GM21576 (cell line): ENCODE data around the gene MRTFB.

ENCODE experiments used
- ATAC-seq: cut with Tn5 transposase; IDR thresholded peaks from one replicate; pipeline ENCODE4 v1.9.1; 2021; ENCODE audit warnings: mild to moderate bottlenecking, moderate library complexity; ENCODE audit not compliant: unreplicated experiment

The MRTFB gene

DNA sequence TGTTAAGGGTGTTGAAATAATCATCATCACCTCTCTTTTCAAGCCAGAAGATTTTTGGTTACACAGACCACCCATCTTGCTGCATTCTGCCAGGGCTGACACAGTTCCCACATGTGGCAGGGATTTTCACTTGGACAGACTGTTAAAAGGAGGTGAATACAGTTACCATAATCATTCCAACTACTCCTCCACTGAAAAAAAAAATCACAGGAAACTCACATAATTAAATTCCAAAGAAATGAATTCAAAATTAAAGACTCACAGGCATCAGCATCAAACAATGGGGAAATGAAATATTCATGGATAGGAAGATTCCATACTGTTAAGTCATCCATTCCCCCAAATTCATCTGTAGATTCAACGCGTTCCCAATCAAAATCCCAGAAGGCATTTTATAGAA is 209.4 kb downstream of the MRTFB start:
- no peak for ATAC-seq

DNA sequence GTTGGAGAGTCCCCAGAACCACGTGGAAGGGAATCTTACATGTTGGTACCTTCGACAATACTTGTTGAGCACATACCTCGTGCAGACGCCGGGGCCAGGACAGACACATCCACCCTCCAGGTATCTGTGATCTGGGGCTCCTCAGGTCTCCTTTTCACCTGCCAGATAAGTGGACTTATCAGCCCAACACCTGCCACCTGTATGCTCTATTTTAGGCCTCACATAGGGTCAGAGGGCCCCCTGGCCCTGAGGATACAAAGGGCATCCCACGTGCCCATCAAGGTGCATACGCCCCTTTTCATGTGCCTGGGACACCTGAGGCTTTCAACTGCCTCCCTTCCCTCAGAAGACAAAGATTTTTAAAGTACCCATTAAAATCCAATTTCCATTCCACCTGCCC is 212.7 kb downstream of the MRTFB start:
- no peak for ATAC-seq

DNA sequence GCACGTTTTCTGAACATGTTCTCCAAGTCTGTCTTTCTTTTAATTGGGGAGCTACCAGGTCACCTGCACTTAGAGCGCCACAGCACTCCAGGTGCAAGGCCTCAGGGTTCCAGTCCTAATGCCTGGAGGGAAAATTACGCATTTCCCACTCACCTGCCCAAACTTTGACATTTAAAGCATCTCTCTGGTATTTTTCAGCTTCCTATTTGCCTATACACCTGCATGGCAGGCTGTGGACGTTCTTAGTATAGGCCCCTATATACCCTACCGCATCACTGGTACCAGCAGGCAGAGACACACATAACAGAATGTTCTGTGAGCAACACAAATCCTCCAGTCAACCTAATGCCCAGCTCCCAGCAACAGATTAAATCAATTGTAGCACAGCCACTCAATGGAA is 213.3 kb downstream of the MRTFB start:
- ATAC-seq: no peak

DNA sequence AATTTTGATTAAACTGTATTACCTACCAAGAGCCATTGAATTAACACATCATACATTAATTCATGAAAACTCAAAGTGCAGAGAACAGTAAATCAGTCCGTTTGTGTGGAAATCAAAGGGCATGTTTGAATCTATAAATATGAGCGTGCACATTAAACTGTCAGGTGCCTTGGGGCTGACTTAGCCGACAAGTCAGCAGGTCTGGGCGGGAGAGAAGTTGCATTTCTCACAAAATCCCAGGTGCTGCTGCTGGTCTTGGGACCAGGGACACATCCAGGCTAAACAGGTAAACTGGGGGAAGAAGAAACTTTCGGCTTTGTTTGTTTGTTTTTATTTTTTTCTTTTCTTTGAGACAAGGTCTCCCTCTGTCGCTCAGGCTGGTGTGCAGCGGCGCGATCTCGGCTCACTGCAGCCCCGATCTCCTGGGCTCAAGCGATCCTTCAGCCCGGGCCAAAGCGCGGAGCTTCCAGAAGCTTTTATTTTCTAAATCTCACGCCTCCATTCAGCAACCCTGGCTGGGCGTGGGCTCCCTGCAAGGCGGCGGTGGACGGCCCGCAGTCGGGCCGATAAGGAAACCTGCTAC is 213.9 kb downstream of the MRTFB start:
- peak; percentile 34 for ATAC-seq

DNA sequence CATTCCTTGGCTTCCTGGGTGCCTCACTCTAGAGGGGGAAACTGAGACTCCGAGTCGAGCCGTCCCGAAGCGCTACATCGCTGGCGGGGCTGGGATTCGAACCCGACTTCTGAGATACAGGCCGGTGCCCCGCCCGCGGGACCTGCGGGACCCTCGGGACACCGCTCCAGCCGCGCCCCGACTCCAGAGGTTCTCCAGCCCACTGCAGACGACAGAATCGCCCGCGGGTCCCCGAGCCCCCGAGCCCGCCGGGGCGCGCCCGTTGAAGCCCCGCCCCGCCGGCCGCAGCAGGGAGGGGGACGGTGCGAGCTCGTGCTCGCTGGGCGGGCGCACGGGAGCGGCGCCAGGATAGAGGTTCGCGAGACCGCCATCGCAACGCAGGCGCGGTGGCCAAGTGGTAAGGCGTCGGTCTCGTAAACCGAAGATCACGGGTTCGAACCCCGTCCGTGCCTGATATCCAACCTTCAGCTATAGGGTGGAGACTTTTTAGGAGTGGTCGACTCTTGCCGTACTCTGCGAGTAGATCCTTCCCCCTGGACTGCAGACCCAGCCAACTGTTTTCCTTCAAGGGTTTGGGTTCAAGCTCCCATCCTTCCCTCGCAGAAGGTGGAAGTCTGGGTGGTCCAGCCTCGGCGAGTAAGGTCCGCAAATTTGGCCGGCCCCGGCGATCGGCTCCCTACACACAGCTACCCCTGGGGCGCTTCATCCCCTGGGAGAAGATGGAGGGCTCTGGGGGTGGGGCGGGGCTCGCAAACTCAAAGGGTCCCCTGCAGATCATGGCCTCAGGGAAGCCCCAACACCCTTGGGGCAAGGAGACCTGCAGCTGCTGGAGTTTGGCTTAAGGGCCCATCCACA is 214.6 kb downstream of the MRTFB start:
- peak; percentile 68 for ATAC-seq

DNA sequence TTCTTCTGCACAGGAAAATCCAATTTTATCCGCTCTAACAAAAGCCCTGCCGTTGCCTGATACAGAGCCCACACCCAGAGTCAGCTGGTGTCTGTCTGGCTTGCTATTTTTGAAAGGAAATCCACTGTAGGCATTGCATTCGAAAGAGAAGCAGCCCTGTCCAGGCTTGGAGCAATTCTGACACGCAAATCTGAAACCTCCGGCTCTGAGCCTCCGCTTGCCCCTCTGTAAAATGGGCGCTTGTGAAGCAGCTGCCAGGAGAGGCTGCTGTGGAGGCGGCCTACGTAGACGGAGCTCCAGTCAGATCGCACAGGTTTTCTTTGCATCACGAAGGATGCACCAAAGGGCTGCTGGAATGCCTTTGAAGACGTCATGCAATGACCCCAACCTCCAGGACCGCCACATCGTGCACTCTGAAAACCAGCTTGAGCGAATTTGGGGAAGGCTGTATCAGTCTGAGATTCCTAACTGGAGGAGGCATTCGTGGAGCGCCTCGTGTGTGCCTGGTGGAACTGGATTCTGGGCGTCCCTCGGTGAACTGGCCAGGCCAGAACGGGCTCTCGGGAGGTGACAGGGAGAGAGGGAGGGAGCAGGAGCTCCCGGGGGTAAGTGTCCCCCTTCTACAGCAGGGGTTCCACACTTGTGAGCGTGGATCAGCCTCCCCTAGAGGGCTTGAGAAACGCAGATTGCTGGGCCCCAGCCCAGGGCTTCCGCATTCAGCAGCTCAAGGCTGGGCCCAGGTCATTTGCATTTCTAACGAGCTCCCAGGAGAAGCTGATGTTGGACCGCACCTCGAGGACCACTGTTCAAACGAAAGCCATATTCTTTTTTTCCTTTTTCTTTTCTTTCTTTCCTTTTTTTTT is 215.5 kb downstream of the MRTFB start:
- ATAC-seq: peak; percentile 2

DNA sequence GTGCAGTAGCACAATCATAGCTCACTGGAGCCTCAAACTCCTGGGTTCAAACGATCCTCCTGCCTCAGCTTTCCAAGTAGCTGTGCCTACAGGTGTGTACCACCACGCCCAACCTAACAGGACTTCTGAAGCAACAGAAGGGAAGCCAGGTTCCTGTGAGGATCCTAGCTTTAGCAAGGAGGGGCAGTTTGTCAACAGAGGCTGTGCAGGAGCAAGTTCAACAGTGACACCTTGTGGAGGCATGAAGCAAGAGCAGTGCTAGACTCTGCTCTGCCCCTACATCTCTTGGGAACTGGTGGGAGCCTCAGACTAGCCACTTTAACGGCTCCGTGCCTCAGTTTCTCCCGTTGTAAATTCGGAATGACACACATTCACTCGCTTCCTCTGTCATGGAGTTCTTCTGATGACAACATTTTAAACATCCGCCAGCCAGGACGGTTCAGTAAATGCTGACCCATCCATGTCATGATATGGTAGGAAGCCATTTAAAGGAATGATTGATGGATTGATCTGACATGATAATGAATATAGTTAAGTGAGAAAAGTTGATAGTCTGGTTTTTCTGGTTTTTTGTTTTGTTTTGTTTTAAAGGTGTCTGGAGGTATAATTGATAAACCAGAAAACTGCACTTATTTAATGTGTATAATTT is 218.7 kb downstream of the MRTFB start:
- ATAC-seq: no peak

DNA sequence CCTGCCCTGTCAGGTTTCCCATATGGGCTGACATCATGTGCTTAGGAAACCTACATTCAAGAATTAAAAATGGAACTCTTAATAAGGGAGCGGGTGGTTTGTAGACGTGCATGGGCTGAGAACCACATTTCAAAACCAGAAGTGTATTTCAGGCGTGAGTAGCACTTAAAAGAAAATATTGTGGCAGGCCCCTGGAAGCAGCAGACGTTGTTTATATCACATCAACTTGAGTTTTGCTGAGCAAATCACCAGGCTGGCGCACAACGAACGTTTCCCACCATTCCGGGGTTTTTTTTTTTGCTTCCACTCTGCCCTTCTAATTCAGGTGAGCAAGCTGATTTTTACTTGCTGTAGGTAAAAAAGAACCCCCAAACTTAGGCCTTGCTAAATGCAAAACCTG is 220.2 kb downstream of the MRTFB start:
- ATAC-seq: no peak

DNA sequence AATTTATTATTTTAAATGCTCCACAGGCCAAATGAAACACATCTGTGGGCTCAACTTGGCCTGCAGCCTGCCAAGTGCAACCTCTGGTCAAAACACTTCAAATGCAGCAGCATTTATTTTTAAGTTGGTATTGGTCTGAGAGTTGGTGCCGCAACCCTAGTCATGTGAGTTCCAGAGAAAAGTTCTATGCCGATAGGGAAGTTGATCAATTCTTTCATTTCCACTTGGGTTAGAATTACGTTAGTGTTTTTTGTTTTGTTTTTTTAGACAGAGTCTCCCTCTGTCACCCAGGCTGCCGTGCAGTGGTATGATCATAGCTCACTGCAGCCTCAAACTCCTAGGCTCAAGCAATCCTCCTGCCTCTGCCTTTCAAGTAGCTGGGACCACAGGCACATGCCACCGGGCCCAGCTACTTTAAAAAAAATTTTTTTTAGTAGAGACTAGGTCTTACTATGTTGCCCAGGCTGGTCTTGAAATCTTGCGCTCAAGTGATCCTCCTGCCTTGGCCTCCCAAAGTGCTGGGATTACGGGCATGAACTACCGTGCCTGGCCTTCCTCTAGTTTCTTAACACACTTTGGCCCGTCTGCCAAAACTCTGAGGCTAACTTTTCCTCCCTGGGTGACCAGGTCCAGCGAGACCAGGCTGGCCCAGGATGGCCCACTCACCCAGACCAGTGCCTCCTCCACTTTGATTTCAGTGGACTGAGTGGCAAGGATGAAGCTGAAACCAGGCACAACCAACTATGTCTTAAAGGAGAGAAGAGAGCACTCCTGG is 221.1 kb downstream of the MRTFB start:
- no peak for ATAC-seq

DNA sequence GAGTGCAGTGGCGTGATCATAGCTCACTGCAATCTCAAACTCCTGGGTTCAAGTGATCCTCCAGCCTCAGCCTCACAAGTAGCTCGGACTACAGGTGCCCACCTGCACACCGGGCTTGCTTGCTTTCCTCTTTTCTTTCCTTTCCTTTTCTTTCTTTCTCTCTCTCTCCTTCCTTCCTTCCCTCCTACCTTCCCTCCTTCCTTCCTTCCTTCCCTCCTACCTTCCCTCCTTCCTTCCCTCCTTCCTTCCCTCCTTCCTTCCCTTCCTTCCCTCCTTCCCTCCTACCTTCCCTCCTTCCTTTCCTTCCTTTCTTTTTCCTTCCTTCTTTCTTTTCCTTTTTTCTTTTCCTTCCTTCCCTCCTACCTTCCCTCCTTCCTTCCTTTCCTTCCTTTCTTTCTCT is 225.5 kb downstream of the MRTFB start:
- no peak for ATAC-seq

DNA sequence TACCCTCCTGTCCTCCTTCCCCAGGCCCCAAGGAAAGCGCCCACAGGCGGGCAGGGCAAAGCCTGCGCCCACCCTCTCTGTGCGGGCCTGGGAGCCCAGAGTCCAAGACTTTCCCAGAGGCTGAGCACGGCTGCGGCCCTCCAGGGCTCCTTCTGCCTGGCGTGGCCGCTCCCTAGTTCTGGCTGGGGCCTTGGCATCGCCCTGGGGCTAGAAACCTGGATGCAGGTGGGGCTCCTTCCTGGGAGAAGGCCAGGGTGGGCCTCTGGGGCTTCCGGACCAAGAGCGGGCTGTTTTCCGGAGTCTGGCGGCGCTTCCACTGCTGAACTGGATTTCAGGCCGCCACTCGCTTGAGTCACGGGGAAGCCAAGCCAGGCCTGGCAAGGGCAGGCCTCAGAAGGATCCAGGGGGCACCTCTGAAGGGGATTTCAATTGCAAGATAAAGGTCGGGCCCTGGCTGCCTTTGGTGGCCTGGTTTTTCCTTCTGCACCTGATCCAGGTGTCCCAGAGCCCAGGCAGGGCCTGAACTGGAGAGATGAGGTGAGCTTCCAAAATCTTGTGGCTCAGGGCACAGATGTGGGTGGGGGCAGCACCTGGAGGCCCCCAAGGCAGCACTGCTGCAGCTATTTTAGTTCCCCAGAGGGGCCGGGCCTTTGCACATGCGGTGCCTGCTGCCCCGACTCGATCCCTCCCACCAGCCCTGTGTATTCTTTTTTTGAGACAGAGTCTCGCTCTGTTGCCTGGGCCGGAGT is 227.4 kb downstream of the MRTFB start:
- no peak for ATAC-seq

DNA sequence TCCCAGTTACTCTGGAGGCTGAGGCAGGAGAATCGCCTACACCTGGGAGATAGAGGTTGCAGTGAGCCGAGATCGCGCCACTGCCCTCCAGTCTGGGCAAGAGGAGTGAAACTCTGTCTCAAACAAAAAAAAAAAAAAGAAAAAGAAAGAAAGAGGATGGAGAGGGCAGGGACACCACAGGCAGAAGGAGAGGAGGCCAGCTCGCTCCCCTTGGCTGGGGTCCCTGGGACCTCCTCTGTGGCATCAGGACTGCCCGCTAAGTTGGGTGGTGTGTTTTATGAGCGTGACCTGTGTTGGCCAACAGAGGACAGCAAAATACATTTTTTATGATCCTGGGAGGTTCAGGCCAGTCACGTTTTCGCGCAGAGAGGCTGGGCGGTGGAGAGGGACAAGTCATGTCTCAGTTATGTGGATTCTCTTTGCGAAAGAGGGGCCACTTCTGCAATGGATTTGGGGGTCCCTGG is 229.6 kb downstream of the MRTFB start:
- no peak for ATAC-seq

DNA sequence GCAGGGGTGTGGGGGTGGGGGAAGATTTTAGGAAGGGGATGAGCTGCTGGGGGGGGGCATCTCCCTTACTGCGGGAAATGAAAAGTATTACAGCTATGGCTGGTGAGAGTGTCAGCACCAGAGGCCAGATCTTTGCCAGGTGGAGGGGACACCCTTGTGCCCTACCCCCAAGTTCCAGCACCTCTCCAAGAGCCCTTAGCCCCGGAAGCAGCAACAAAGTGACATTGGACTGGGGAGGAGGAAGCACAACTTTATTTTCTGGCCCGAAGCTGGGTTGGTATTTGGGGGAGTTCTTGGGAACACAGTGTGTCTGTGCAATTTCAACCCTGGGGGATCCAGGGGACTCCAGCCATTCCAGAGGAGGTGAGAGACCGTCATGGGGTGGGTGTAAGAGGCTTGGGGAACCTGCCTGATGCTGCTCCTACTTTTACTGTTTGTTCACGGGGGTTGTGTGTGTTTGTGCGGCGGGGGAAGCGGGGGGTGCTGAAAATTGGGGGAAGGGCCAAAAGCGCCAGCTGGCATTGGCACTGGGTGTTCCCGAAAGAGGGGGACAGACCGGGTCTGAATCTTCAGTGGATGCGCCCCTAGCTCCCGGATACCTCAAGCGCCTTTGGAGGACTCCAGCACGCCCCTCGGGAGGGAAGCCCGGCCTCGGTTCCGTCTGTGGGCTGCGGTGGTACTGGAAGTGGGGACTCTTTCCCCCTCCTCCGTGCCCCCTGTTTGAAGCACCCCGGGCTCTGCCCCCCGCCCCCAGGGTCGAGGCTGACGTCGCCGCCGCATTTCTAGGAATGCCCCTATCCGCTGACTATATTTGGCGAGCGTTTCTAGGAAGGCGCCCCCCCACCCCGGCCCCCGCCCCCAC is 230.3 kb downstream of the MRTFB start:
- ATAC-seq: no peak

DNA sequence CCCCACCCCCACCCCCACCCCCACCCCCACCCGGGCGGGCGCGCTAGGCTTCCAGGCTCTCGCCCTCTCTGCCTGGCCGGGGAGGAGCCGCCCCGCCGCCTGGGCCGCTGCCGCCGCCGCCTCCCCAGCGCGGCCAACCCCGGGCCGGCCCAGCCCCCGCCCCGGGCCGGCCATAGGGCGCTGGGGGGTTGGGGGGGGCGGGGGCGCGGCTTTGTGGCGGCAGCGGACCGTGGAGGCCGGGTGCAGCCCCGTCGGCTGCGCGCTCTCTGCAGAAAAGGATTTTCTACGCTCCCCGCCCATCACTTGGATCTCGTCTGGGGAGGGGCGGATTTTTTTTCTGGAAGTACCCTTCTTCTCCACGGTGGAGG is 230.9 kb downstream of the MRTFB start:
- peak; percentile 48 for ATAC-seq

DNA sequence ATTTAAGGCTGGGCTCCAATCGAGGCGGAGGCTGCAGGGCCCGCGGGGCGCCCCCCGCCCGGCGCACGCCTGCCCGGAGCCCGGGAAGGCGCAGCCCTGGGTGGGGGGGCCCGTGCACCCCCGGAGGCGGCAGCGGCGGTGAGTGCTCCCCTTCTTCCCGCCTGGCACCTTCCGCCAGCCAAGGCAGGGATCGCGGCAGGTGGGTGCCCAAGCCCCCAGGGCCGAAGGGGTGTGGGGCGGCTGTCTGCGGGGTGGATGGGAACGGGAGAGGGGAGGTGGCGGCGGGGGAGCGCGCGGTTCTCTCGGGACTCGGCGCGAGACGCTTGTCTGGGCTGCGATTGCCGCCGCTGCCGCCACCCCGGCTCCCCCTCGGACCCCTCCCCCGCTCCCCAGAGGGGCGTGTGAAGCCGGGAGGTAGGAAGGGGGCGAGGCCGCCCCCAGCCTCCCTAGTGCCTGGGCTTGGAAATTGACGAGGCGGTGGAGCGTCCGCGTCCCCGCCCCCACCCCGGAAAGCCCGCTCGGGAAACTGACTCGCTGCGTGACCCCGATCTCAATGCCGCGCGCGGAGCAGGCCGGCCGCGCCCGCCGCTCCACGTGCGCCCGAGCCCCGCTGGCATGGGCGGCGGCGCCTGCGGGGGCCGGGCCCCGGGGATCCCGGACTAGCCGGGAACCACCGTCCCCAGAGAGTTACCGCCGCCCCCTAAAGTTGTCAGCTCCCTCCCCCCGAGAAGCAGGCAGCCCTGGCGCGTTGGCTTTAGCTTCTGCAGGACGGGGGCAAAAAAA is 231.5 kb downstream of the MRTFB start:
- ATAC-seq: peak; percentile 24

DNA sequence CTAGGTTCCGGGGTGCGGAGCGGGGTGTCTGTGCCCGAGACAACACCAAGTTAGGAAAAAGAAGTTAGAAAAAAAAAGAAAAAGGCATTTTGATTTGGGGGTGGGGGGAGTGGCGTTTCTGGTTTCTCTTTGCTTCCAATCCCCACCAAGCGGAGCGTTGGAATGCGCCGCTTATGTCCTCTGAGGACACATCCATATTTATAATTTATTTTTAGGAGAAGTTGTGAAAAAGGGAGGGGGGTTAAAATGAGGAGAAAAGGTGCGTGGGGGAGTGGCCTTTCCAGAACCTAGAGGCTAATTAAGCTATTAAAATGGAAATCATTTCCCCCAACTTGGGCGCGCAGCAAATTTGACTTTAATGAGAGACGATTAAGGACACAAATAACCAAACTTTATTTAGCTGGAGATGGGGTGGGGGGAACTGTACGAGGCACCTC is 232.1 kb downstream of the MRTFB start:
- ATAC-seq: no peak

DNA sequence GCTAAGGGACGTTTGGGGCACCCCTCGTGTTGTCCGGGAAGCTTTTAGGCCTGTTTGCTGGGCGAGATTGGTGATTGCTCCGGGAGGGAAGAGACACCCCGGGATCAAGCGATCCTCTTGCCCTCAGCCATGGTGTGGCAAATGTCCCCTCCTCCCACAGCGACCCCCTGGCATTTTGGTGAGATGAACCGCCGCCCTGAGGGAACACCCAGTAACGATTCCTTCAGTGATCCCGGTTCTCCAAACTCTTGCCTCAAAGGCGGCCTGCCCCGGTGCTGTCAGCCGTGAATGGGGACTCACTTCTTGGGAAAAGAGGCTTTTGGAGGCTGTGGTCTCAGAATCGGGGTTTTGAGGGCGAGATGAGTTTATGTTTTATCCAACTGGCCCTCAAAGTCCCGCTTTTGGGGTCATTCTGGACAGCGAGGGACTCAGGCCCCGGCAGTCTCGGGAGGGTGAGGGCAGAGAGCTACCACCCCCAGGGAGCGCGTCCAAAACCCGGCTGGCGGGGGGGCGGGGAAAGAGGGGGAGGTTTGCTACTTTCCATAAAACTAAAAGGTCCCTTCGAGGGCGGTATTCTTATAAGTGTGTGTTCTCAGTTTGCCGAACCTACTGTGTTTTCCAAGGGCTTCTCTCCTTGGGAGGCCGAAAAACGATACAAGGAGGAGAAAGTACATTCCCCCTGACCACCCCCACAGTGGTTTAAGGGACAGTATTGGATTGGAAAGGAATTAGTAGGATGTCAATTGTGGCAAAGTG is 232.7 kb downstream of the MRTFB start:
- no peak for ATAC-seq
